Kidney (tissue), 14 donors: Measurements from ENCODE around the gene ESPNL. TPM values are rescaled to one million over a fixed set of nuclear protein-coding genes. Genes with fewer than 3 reads are reported as not detected.

Experiments
- DNase-seq, 5 donors: peaks; one replicate each; pipeline ENCODE4 v3.0.0-alpha.2; 2013 to 2020
- FAIRE-seq: peaks from 2 replicates; lab custom pipeline; 2012; peaks lifted over from hg19 to GRCh38; lab: Jason Lieb, UNC
- H3K27ac ChIP-seq, 2 donors: one replicate each; pipeline ENCODE4 v1.7.0; 2013; ENCODE audit warnings: low read depth in 2 of 2, low read length in 2 of 2, inconsistent platforms in 1 of 2
- H3K27me3 ChIP-seq: one replicate; pipeline ENCODE4 v1.7.1; 2013; ENCODE audit warnings: low read length, inconsistent platforms; ENCODE audit not compliant: control insufficient read depth, insufficient read depth
- H3K36me3 ChIP-seq, 3 donors: one replicate each; pipeline versions ENCODE4 v1.7.0 to v1.7.1; 2013; ENCODE audit warnings: low read length in 3 of 3, control low read depth in 1 of 3, inconsistent platforms in 1 of 3; ENCODE audit not compliant: insufficient read depth in 3 of 3, control insufficient read depth in 2 of 3
- H3K4me1 ChIP-seq, 3 donors: one replicate each; pipeline versions ENCODE4 v1.7.0 to v1.7.1; 2013; ENCODE audit warnings: low read length in 3 of 3, inconsistent platforms in 1 of 3, low read depth in 1 of 3; ENCODE audit not compliant: control insufficient read depth in 2 of 3, insufficient read depth in 2 of 3
- H3K4me3 ChIP-seq, 3 donors: one replicate each; pipeline versions ENCODE4 v1.7.0 to v1.8.1; 2013; ENCODE audit warnings: low read length in 3 of 3, control low read depth in 1 of 3, inconsistent platforms in 1 of 3
- H3K9ac ChIP-seq, 3 donors: one replicate each; pipeline versions ENCODE4 v1.7.0 to v1.7.1; 2013; ENCODE audit warnings: low read length in 3 of 3, control low read depth in 1 of 3, inconsistent platforms in 1 of 3
- H3K9me3 ChIP-seq, 3 donors: one replicate each; pipeline versions ENCODE4 v1.7.0 to v1.7.1; 2013; ENCODE audit warnings: low read length in 3 of 3, control low read depth in 1 of 3, inconsistent platforms in 1 of 3; ENCODE audit not compliant: control insufficient read depth in 2 of 3, insufficient read depth in 1 of 3
- intact Hi-C: fragments of 100-400 bp; cut with DNase I; formaldehyde crosslinking; loops from one replicate; pipeline ENCODE4 v1.11.1; 2022
- polyA plus RNA-seq: library from polyadenylated mRNA; stranded (reverse); fragments of 350-450 nt; fragmentation: Illumina TruSeq; extraction: RNeasy Lipid Tissue Mini Kit (QIAGEN cat#74804); gene quantifications from one replicate; pipeline ENCODE4 v1.2.3, GENCODE V29; 2014; ENCODE audit warnings: low read depth, low replicate concordance; ENCODE audit not compliant: insufficient read depth
- total RNA-seq: library from RNA; stranded (reverse); fragmentation: NEBNext Ultra II Directional; extraction: Animal tissue kit (Norgen Biotek cat#: 25700); gene quantifications from one replicate; pipeline ENCODE4 v1.2.1, GENCODE V29; 2021
- TF ChIP-seq, protein P1 (sequence below): IDR thresholded peaks from 3 replicates; pipeline ENCODE4 v1.5.1; 2012; ENCODE audit warnings: mild to moderate bottlenecking, moderate library complexity, borderline replicate concordance; ENCODE audit not compliant: insufficient read depth; ENCODE audit errors: extremely low read depth
- donor health status: control.
- donor health status: control.
- donor health status: control.
- donor health status: control.
- donor health status: control.
- donor health status: DM: yes; HTN: yes; CAD: no.
- donor health status: Normal renal cell carcinoma (clear cell type).

The ESPNL gene
- total and polyA plus RNA-seq, 2 donors from 2014 or later, result 0.28 to 2.7 TPM

DNA sequence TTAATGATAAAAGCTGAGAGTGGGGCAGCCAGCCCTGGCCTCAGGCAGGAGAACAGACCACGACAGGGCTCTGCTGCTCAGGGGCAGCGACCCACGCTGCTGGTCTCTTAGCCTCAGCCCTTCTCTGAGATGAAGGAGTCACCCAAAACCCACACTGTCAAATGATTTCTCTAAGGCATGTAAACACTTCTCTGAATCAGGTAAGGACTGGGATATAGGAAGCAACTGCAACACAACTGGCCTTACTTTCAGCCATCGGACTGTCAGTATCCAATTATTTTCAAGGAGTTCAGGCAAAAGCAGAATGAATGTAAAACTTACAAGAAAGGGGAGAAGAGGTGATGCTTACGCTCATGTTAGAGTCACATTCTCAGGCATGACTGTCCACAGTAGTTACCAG lies 80.4 kb downstream of the ESPNL start:
- TF ChIP-seq, protein P1, sequence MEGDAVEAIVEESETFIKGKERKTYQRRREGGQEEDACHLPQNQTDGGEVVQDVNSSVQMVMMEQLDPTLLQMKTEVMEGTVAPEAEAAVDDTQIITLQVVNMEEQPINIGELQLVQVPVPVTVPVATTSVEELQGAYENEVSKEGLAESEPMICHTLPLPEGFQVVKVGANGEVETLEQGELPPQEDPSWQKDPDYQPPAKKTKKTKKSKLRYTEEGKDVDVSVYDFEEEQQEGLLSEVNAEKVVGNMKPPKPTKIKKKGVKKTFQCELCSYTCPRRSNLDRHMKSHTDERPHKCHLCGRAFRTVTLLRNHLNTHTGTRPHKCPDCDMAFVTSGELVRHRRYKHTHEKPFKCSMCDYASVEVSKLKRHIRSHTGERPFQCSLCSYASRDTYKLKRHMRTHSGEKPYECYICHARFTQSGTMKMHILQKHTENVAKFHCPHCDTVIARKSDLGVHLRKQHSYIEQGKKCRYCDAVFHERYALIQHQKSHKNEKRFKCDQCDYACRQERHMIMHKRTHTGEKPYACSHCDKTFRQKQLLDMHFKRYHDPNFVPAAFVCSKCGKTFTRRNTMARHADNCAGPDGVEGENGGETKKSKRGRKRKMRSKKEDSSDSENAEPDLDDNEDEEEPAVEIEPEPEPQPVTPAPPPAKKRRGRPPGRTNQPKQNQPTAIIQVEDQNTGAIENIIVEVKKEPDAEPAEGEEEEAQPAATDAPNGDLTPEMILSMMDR, result no peak
- Histone ChIP-seq H3K9ac (no peak overlapping the region), H3K4me3 (no peak overlapping the region), H3K9me3 (no peaks in the 10 kb centered on the region), H3K4me1 (no peaks in the 10 kb centered on the region), H3K27me3 (no peaks in the 10 kb centered on the region), H3K27ac (no peak overlapping the region), H3K36me3 (peaks cover 8 to 75% (median 55%) of the 10 kb centered on the region in 3 donors)
- intact Hi-C loops, result no loop called here
- FAIRE-seq, result no peak
- DNase-seq, result no peak

DNA sequence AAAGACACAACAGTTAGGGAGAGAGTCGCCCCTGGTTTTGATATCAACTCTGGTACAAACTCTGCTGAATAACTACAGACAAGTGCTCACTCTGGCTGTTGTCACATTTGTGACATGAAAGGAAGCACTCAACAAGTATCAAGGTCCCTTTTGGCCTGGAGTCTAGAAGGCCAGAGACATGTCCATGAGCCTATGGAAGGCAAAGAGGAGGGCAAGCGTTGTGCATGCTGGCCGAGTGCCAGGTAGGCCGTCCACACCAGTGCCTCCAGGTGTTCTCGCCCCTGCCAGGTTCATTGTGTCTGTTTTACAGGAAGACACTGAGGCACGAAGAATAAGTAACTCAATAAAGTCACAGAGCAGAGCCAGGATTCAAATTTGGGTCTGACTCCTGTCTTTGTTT lies 82.2 kb downstream of the ESPNL start:
- H3K27me3 ChIP-seq, result no peaks in the 10 kb centered on the region
- no peak overlapping the region for H3K27ac ChIP-seq
- peaks cover 13 to 84% (median 59%) of the 10 kb centered on the region in 3 donors for H3K36me3 ChIP-seq
- no peak overlapping the region for H3K4me3 ChIP-seq
- TF ChIP-seq, protein P1, result no peak
- no peak for DNase-seq
- FAIRE-seq, result no peak
- no peaks in the 10 kb centered on the region for H3K4me1 ChIP-seq
- intact Hi-C loops, result no loop called here
- no peak overlapping the region for H3K9ac ChIP-seq
- no peaks in the 10 kb centered on the region for H3K9me3 ChIP-seq

Other genes with a start within 250 kb of the ESPNL start
- 8.8 TPM for gene RAMP1, start 240.7 kb upstream of the ESPNL start, total RNA-seq
- 17.3 TPM for gene RAMP1, start 240.7 kb upstream of the ESPNL start, polyA plus RNA-seq
- gene UBE2F, start 133.3 kb upstream of the ESPNL start, total RNA-seq, result 34.5 TPM
- 68.7 TPM for gene UBE2F, start 133.3 kb upstream of the ESPNL start, polyA plus RNA-seq
- 18.3 TPM for gene SCLY, start 39.3 kb upstream of the ESPNL start, total RNA-seq
- 21.9 TPM for gene SCLY, start 39.3 kb upstream of the ESPNL start, polyA plus RNA-seq
- gene KLHL30, start 38.3 kb downstream of the ESPNL start, total RNA-seq, result 5.7 TPM
- gene KLHL30, start 38.3 kb downstream of the ESPNL start, polyA plus RNA-seq, result 0.24 TPM
- gene ERFE, start 58.6 kb downstream of the ESPNL start, total RNA-seq, result 61.4 TPM
- 1.6 TPM for gene ERFE, start 58.6 kb downstream of the ESPNL start, polyA plus RNA-seq
- 47.7 TPM for gene ILKAP, start 103.4 kb downstream of the ESPNL start, total RNA-seq
- 38.4 TPM for gene ILKAP, start 103.4 kb downstream of the ESPNL start, polyA plus RNA-seq
- gene HES6, start 139.7 kb downstream of the ESPNL start, total RNA-seq, result 5.2 TPM
- 5.5 TPM for gene HES6, start 139.7 kb downstream of the ESPNL start, polyA plus RNA-seq
- gene PER2, start 188.3 kb downstream of the ESPNL start, total RNA-seq, result 28.4 TPM
- gene PER2, start 188.3 kb downstream of the ESPNL start, polyA plus RNA-seq, result 1.8 TPM
- 24.2 TPM for gene TRAF3IP1, start 220.2 kb downstream of the ESPNL start, total RNA-seq
- gene TRAF3IP1, start 220.2 kb downstream of the ESPNL start, polyA plus RNA-seq, result 6.4 TPM